ENCODE measurements around the gene CYP51A1.

Gene CYP51A1

GRCh38 chr7:92116949-92117348, 17.3 kb downstream of the CYP51A1 start:
- no peak overlapping the region for H2AFZ ChIP-seq (ENCODE audit: low read depth, low read length, severe bottlenecking)
- no peaks in the 10 kb centered on the region for H3K9me3 ChIP-seq (ENCODE audit: insufficient read depth, low read length)
- TF ChIP-seq EZH2phosphoT487 (conservative IDR thresholded peaks at IDR 0.05; ENCODE audit: low read length) (no peak), CTCF (IDR thresholded peaks at IDR 0.05; ENCODE audit: insufficient read depth, low read length, poor library complexity, severe bottlenecking) (no peak)
- no peak overlapping the region for H3K4me3 ChIP-seq (ENCODE audit: insufficient read depth, low read length, poor library complexity, severe bottlenecking)
- H3F3A ChIP-seq (ENCODE audit: insufficient read depth) = peaks cover 15% of the 10 kb centered on the region
- H3K79me2 ChIP-seq (ENCODE audit: insufficient read depth, low read length) = peaks cover 70% of the 10 kb centered on the region
- no peak overlapping the region for H3K27ac ChIP-seq (ENCODE audit: low read depth, low read length)
- peaks cover 34% of the 10 kb centered on the region for H4K20me1 ChIP-seq (ENCODE audit: low read depth, low read length)
- no peak overlapping the region for H3K9ac ChIP-seq (ENCODE audit: low read length)
- H3K27me3 ChIP-seq (ENCODE audit: low read length) = no peaks in the 10 kb centered on the region
- H3K36me3 ChIP-seq (ENCODE audit: low read length) = peaks cover 90% of the 10 kb centered on the region
- H3K4me2 ChIP-seq (ENCODE audit: low read depth, low read length, poor library complexity, severe bottlenecking) = no peak overlapping the region
- H3K9me2 ChIP-seq (replicated peaks; ENCODE audit: insufficient read depth, low read length) = no peaks in the 10 kb centered on the region

- Histone ChIP-seq H3K9me2 (replicated peaks; ENCODE audit: insufficient read depth, low read length) (no peaks in the 10 kb centered on the region), H4K20me1 (ENCODE audit: low read depth, low read length) (peaks cover 25% of the 10 kb centered on the region), H3K79me2 (ENCODE audit: insufficient read depth, low read length) (peaks cover 59% of the 10 kb centered on the region), H3K9me3 (ENCODE audit: insufficient read depth, low read length) (no peaks in the 10 kb centered on the region), H3K4me3 (ENCODE audit: insufficient read depth, low read length, poor library complexity, severe bottlenecking) (no peak overlapping the region), H3K27ac (ENCODE audit: low read depth, low read length) (no peak overlapping the region), H3K36me3 (ENCODE audit: low read length) (peaks cover 90% of the 10 kb centered on the region), H2AFZ (ENCODE audit: low read depth, low read length, severe bottlenecking) (no peak overlapping the region), H3K4me2 (ENCODE audit: low read depth, low read length, poor library complexity, severe bottlenecking) (no peak overlapping the region), H3F3A (ENCODE audit: insufficient read depth) (peaks cover 24% of the 10 kb centered on the region), H3K27me3 (ENCODE audit: low read length) (no peaks in the 10 kb centered on the region), H3K9ac (ENCODE audit: low read length) (no peak overlapping the region)
- TF ChIP-seq EZH2phosphoT487 (conservative IDR thresholded peaks at IDR 0.05; ENCODE audit: low read length) = no peak
- no peak for TF ChIP-seq CTCF (IDR thresholded peaks at IDR 0.05; ENCODE audit: insufficient read depth, low read length, poor library complexity, severe bottlenecking)
Observed at GRCh38 chr7:92115821-92116220, 18.5 kb downstream of the CYP51A1 start.

- Histone ChIP-seq H3K4me2 (ENCODE audit: low read depth, low read length, poor library complexity, severe bottlenecking) (no peak overlapping the region), H2AFZ (ENCODE audit: low read depth, low read length, severe bottlenecking) (no peak overlapping the region), H3F3A (ENCODE audit: insufficient read depth) (peaks cover 40% of the 10 kb centered on the region; the same call in 1 of the 2 replicates), H3K9me2 (replicated peaks; ENCODE audit: insufficient read depth, low read length) (no peaks in the 10 kb centered on the region), H3K27ac (ENCODE audit: low read depth, low read length) (no peak overlapping the region), H3K4me3 (ENCODE audit: insufficient read depth, low read length, poor library complexity, severe bottlenecking) (no peak overlapping the region), H3K79me2 (ENCODE audit: insufficient read depth, low read length) (peaks cover 22% of the 10 kb centered on the region; the same call in 1 of the 2 replicates), H3K36me3 (ENCODE audit: low read length) (peaks cover 54% of the 10 kb centered on the region), H4K20me1 (ENCODE audit: low read depth, low read length) (no peaks in the 10 kb centered on the region), H3K9me3 (ENCODE audit: insufficient read depth, low read length) (no peaks in the 10 kb centered on the region), H3K27me3 (ENCODE audit: low read length) (no peaks in the 10 kb centered on the region), H3K9ac (ENCODE audit: low read length) (no peak overlapping the region)
- no peak for TF ChIP-seq EZH2phosphoT487 (conservative IDR thresholded peaks at IDR 0.05; ENCODE audit: low read length)
- TF ChIP-seq CTCF (IDR thresholded peaks at IDR 0.05; ENCODE audit: insufficient read depth, low read length, poor library complexity, severe bottlenecking) = no peak
Observed at GRCh38 chr7:92110857-92111256, 23.4 kb downstream of the CYP51A1 start.

Measured in SU-DHL-6 (cell line).